IPS-NIHi7 (cell line): Measurements from ENCODE around the gene ST3GAL5.
"Not testable (repeated sequence)": the region's sequence is repeated elsewhere in the genome, so short reads cannot be mapped to it uniquely, and the experiment has no call there.

ENCODE experiments used
- DNase-seq: peaks from one replicate; pipeline ENCODE4 v3.0.0; 2012; ENCODE audit warnings: mixed read lengths; ENCODE audit errors: extremely low spot score

The ST3GAL5 gene

DNA sequence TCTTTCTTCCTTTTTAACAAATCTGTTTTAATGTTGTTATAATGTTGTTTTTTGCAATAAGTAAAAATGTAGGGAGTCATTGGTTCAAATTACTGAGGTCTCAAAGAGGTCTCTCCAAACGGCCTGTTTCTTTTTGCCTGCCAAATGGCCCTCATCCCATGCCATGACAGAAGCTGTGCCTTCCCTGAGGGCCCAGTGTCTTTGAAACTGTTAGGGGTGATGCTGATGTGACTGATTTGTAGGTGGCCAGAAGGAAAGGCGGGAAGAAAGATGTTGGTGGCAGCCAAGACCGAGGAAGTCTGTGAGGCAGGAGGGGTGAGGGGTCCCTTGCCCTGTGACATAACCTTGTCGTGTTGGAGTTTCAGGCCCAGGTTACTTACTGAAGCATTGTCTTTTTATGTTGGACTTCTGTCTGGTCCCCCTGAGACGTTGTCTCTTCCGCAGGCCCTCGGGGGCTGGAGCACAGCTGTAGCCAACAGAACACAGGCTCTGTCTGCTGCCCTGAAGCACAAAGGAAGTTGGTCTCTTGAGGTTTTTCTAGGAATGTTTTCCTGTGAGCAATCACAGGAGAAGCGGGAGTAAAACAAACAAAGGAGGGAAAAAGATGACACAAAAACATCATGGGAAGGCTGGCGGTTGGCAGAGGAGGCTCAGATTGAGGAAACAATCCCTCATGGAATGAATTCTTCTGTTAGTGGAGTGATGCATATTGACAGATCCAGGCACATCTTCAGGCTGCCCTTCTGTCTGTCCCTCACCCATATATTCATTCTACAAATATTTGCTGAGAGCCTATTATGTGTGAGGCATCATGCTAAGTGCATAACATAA lies 4.9 kb upstream of the ST3GAL5 start:
- no peak for DNase-seq

DNA sequence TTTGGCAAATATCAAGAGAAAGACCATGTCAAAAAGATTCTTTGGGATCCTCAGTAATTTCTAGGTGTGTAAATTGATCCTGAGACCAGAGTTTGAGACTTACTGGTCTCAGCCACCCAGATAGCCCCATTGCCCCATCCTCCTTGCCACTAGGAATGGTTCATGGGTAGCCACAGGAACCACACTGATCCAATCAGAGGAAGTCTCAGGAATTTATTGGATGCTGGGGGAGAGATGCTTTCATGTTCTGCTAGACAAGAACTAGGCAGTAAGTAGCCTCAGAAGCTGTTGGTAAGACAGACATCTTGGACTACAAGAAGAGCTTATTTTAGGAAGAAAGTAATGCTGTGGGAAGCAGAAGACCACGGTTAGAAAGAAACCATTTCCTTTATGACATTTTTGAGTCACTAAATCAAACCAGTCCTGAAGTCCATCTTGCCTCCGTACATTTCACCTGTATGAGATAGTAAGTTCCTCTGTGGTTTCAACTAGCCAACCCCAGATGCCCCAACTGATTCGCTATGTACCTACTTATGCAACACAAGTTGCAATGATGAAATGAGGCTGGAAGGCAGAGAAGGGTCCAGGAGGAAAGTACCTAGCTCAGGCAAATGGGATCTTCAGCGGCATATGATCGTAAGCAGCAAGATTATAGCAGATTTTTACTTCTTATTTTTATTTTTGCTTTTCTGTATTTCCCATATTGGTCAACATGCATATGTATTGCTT lies 3.6 kb upstream of the ST3GAL5 start:
- no peak for DNase-seq

DNA sequence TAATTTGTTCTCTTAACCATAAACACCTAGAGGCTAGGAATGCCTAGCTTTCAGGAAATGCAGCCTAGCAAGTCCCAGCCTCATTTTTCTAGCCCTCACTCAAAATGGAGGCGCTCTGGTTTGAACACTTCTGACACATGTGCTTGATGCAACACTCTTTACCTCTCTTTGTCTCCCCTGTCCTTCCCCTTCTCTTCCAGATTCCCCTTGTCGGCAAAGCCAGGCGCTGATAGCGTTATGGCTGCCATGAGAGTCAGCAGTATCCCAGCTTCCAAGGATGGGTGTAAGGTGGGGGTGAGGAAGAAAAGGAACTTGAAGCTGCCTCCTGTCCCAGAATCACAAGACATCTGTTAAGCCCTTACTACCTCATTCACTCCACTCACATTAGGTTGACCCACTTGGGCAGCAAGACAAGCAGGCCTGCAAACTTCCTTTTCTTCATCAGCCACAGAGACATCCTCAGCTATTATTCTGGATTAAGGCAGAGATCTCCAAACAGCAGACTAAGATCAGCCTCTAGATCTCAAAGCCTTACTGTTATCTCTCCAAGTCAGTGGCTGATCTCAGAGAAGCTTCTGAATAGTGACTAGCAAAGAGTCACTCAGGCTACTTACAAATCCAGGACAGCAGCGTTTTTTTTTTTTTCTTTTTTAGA lies 1.9 kb upstream of the ST3GAL5 start:
- no peak for DNase-seq

DNA sequence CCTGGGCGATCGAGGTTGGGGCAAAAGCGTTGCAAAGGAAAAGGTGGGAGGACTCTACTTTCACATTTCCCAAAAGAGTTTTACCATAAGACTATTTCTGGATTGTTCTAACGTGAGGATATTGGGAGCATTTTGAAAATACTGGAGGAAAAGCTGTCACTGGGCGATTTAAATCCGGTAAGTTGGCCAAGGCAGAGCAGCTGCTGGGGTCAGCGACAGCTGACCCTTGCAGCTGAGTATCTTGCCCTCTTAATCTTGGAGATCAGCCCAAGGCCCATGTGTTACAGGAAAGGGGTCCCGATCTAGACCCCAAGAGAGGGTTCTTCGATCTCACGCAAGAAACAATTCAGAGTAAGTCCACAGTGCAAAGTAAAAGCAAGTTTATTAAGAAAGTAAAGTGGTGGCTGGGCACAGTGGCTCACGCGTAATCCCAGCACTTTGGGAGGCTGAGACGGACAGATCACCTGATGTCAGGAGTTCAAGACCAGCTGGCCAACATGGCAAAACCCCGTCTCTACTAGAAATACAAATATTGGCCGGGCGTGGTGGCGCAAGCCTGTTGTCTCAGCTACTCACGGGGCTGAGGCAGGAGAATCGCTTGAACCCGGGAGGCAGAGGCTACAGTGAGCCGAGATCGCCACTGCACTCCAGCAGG lies 964 bp upstream of the ST3GAL5 start:
- DNase-seq = no peak

DNA sequence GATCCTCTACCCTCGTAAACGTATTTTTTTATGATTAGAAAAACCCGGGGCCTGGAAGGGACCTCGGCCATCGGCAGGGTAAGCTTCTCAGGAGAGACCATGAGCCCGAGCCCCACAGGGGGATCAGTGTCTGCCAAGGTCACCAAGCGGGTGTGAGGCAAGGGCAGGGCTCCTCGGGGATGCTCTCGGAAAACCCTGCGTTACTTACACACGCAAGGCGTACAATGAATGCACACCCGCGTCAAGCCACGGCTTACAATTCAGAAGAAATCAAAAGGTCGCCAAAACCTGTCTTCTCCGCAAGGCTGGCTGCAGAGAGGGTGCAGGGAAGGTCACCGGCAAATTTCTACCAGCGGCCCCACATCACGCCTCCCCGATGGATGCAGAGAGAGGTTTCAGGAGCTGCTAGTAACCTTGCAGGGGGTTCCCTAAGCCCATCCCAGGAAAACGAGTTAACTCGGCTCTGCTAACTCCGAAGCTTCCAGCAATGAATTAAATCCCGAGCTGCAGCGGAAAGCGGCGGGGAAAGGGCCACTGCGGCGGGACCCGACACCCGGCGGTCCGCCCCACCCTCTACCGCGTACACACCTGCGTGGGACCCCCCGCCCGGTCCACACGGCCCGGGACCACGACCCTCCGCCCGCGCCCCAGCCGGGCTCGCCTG lies 638 bp downstream of the ST3GAL5 start:
- no peak for DNase-seq

DNA sequence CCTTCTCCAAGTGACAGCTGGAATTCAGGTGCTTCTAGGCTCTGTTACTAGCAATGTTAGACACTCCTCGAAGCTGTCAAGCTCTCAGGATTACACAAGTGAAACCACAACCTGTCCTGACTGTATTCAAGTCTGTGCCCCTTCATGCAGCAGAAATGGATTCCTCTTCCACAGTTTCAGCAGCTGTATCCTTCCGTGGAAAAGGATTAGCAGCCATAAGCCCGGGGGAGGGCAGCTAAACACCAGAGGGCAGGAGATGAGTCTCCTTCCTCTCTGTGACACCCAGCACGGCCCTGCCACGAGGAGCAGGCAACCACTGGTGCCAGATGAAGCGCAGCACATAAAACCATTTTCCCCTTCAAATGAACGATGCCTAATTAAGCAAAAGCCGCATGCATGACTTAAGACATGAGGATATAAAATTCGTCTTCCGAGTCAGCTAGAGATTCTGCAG lies 1.2 kb downstream of the ST3GAL5 start:
- no peak for DNase-seq

DNA sequence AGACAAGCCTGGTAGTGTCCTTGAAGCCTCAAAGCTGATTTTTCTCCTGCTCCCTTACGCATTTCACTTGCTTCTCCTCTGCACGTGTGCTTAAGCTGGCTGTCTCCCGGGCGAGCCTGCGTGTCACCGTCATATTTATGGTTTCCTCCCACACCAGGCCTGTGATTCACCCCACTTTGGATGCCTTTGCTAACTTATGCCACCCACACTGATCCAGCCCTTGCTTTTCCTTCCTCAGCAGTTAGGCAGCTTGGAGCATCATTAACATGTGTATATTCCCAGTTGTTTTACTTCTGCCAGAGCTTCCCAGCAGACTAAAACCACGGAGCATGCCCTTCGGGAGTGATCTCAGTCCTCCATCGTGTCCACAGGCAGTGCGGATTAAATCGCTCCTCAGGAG lies 2.2 kb downstream of the ST3GAL5 start:
- DNase-seq = no peak

DNA sequence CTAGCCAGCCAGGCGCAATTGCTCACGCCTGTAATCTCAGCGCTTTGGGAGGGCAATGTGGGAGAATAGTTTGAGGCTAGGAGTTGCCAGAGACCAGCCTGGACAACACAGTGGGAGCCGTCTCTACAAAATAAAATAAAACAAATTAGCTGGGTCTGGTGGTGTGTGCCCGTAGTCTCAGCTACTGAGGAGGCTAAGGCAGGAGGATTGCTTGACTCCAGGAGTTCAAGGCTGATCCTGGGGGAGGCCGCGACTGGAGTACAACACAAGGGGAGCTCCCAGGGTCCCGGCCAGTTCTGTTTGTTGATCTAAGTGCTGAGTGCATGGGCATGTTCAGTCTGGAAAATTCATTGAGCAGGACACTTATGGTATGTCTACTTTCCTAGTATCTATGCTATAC lies 2.6 kb downstream of the ST3GAL5 start:
- no peak for DNase-seq

DNA sequence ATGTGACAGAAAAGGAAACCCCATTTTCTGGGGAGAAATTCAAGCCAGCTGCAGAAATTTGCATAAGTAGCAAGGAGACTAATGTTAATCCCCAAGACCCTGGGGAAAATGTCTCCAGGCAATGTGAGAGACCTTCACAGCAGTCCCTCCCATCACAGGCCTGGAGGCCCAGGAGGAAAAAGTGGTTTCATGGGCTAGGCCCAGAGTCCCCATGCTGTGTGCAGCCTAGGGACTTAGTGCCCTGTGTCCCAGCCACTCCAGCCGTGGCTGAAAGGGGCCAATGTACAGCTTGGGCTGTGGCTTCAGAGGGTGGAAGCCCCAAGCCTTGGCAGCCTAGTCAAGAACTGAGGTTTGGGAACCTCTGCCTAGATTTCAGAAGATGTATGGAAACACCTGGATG lies 7.0 kb downstream of the ST3GAL5 start:
- DNase-seq = not testable (repeated sequence)

DNA sequence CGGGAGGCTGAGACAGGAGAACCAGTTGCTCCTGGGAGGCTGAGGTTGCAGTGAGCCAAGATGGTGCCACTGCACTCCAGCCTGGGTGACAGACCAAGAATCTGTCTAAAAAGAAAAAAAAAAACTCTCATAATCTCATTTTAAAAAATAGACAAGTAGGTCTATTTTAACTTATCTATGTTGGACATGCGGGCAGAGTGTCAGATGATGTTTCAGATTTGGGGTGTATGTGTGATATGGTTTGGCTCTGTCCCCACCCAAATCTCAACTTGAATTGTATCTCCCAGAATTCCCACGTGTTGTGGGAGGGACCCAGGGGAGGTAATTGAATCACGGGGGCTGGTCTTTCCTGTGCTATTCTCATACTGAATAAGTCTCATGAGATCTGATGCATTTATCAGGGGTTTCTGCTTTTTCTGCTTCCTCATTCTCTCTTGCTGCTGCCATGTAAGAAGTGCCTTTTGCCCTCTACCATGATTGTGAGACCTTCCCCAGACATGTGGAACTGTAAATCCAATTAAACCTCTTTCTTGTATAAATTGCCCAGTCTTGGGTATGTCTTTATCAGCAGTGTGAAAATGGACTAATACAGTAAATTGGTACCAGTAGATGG lies 8.0 kb downstream of the ST3GAL5 start:
- not testable (repeated sequence) for DNase-seq

DNA sequence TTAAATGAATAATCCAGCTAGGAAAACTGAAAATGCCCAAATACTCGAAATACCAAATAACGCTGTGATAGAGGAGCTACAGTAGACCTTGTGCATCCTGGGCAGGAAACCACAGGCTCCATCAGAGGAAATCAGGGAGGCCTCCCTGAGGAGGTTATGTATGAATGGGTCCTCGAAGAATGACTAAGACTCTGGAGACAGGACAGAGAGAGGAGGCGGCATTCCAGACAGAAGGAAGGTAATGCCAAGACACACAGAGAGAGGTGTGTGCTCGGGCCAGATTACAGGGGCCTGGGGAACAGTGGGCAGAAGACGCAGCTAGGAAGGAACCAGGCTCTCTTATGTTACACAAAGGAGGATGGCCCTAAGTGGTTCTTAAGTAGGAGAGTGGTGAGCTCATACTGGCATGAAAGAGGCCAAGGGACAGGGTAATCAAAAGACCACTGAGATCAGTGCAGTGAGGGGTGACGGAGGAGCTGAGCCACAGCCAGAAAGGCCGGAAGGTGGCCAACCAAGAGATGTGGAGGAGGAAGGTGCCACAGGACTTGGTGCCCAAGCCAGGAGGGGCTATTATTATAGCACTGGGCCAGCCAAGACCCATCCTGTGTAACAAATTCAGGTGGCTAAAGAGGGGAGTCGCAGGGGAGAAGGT lies 9.9 kb downstream of the ST3GAL5 start:
- DNase-seq = no peak

DNA sequence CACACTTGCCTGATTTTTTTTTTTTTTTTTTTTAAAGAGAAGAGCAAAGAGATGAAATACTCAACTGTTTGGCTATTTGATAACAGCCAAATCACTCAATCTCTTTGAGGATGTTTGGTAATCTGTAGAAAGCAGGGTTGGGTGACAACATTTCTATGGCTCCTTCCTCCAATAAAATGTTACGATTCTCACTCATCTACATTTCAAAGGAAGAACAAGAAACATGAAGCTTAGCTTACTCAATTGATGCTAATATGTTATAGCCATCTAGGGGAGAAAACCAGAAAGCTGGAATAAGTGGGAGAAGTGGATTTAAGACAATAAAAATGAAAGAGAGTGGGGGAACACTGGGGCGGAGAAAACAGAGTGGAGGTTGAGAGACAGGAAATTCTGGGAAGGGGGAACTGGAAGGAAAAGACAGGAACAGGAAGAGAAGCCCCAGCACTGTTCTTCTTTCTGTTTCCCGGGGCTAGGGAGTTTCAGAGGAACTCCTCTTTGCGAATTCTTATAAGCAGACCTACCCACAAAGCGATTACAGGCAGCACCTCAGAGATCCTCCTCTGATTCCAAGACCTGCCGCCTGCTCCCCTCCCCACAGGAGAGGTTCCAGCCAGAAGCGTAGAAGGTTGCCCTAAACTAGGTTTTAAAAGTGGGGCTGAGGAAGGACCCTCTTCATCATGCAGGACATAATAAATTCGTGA lies 13.3 kb downstream of the ST3GAL5 start:
- DNase-seq = no peak

DNA sequence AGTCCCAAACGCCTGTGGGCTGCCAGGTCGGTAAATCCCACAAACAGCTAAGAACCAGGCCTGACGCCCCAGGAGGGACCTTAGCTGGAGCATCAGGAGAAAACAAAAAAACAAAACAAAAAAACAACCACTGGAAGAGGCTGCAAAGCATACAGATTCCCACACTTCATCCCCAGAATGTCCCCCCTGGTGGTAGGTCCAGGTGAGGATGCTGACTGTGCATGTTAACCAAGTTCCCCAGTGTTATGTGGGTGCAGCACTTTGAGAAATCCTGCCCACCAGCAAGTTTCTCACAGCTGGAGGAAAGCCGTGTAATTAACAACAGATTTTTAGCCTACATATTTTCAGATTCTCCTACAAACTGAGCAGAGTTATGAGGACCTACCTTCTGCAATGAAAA lies 15.1 kb downstream of the ST3GAL5 start:
- no peak for DNase-seq

DNA sequence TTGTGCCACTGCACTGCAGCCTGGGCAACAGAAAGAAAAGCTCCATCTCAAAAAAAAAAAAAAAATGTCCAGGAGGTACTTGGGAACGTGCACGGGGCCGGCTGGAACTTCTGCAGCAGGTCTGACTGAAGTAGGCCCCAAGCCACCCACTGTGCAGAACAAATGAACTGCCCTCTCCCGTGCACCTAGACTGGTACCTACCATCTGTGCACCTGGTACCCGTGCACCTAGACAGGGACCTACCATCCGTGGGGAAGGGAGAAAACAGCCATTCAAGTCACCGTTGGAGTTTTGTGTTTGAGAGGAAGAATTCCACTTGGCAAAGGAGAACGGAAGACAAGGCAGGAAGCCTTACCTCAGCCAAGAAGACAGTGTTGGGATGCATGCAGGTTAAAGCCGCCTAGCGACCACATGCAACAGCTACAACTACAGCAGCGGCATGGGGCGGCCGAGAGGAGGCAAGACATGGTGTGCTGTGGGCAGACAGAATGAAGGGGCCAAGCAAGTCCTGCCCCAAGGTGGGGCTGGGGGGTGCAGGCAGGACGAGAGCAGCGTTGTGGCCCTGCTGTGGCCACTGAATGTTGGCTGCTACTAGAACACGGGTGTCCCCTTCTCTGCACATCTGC lies 16.1 kb downstream of the ST3GAL5 start:
- peak; percentile 37 for DNase-seq

DNA sequence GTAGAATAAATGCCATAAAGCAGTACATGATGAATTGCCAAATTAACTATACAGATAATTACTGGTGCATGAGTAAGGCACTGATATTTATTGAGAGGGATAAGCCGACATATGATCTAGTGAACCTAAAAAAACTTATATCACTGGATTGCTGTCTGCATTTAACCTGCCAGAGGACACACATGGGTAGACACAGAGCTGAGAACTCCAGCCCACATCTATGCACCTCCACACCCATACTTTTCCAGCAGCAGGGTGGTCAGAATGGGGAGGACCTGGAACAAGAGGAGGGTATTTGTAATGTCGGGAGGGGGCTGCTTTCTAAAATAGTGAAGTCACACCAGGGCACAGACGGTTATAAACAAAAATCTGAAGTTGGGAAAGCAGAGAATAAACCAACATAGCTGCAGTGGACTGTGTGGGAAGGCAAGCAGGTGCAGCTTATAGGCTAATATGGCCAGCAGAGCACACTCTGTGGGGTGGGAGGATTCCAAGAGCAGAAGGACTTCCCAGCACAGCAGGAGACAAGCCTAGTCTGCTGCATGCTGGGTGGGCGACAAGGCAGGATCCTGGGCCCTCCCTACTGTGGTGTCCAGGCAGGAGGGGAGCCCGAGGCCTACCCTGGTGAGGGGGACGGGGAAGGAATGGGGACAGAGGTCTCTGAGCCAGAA lies 17.2 kb downstream of the ST3GAL5 start:
- no peak for DNase-seq

DNA sequence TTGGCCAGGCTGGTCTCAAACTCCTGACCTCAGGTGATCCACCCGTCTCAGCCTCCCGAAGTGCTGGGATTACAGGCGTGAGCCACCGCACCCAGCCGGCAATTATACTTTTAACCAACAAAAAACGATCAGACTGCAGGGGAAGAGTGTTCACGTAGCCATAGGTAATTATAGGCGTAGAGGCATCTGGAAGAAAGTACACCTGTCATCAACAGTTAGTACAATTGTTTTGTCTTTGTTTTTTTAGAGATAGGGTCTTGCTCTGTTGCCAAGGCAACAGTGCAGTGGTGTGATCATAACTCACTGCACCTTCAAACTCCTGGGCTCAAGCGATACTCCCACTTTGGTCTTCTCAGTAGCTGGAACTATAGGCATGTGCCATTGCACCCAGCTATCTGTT lies 20.0 kb downstream of the ST3GAL5 start:
- no peak for DNase-seq

DNA sequence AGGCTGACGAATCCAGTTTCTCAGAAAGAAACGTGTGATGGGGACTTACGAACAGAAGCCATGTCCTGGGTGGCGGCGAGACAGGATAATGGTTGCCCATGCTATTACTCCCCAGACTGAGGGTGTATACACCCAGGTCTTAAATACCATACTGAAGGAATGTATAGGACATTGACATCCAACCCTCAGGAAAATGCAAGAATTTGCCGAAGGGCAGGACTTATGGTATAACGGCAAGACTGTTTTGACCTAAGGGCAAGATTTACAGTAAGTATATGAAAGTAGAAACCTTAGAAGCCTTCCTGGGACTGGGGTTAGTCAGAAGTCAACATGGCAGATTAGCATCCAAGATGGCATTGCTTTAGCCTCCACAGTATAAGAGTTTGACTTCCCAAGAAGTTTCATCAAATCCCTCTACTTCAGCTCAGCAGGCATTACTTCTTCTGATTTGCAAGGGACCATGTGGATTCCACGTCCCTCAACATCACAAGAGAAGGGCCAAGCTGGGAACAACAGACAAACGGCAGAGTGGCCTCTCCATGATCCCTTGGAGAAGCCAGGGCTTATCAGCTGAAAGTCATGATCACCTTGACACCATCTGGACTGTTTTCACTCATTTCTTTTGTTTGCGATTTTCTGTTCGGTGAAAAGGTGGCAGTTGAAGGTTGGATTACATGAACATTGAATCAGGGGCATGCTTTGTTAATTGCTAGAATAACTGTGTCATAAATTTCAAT lies 21.1 kb downstream of the ST3GAL5 start:
- DNase-seq = no peak

DNA sequence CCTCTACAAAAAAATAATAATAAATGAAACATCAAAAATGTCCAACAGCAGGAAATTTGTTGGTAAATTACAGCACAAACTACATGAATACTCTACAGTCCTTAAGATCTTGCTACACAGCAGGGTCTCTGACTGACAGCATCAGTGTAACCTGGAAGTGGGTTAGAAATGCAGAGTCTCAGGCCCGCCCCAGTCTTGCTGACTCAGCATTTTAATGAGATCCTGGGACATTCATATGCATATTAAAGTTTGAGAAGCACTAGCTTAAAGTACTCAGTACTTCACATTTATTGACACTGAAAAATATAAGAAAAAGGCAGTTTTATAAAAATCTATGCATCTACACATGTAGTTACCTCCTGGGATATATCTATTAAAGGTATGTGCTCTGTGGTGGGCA lies 21.7 kb downstream of the ST3GAL5 start:
- DNase-seq = no peak
